ENCODE measurements around the gene ZFR. TPM values are rescaled to one million over a fixed set of nuclear protein-coding genes. Genes with fewer than 3 reads are reported as not detected.
"Not testable (repeated sequence)": the region's sequence is repeated elsewhere in the genome, so short reads cannot be mapped to it uniquely, and the experiment has no call there.

Gene ZFR
- total RNA-seq, 2 donors from 2014 or later = 65.7 to 66.0 TPM

- no peak overlapping the region for H3K4me3 ChIP-seq
- no peak for DNase-seq (ENCODE audit: low spot score)
- TF ChIP-seq CTCF (IDR thresholded peaks at IDR 0.05) = no peak
- no peaks in the 10 kb centered on the region for H3K27me3 ChIP-seq
- no peak overlapping the region for H3K27ac ChIP-seq
- peaks cover 0 to 20% of the 10 kb centered on the region in 2 donors for H3K4me1 ChIP-seq
- no peaks in the 10 kb centered on the region for H3K9me3 ChIP-seq
- H3K36me3 ChIP-seq = peaks cover 5% of the 10 kb centered on the region
These were observed 11.9 kb downstream of the ZFR start for GRCh38 chr5:32432633-32433032.

DNA sequence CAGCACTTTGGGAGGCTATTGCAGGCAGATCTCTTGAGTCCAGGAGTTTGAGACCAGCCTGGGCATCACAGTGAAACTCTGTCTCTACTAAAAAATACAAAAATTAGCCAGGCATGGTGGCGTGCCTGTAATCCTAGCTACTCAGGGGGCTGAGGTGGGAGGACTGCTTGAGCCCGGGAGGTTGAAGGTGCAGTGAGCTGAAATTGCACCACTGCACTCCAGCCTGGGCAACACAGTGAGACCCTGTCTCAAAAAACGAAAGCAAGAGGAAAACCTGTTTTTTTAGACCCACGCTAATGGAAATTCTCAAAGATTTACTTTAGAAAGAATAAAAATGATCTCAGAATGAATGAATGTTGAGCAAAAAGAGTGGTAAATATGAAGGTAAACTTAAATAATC is 13.7 kb downstream of the ZFR start:
- H3K36me3 ChIP-seq = peaks cover 13% of the 10 kb centered on the region
- not testable (repeated sequence) for H3K27me3 ChIP-seq; DNase-seq (ENCODE audit: low spot score); H3K4me3 ChIP-seq; H3K27ac ChIP-seq
- peaks cover 0 to 12% of the 10 kb centered on the region in 2 donors for H3K9me3 ChIP-seq
- H3K4me1 ChIP-seq = peaks cover 0 to 20% of the 10 kb centered on the region in 2 donors

- peaks cover 0 to 14% of the 10 kb centered on the region in 2 donors for H3K9me3 ChIP-seq
- DNase-seq (ENCODE audit: low spot score) = no peak
- H3K27ac ChIP-seq = no peak overlapping the region
- no peak for TF ChIP-seq CTCF (IDR thresholded peaks at IDR 0.05)
- H3K4me1 ChIP-seq = peaks cover 0 to 15% of the 10 kb centered on the region in 2 donors
- H3K27me3 ChIP-seq = no peaks in the 10 kb centered on the region
- H3K36me3 ChIP-seq = peaks cover 13% of the 10 kb centered on the region
- H3K4me3 ChIP-seq = no peak overlapping the region
These were observed 16.1 kb downstream of the ZFR start for GRCh38 chr5:32428426-32428825.

GRCh38 chr5:32426440-32427151 is 17.9 kb downstream of the ZFR start:
- no peak for DNase-seq (ENCODE audit: low spot score)
- peaks cover 13% of the 10 kb centered on the region for H3K36me3 ChIP-seq
- peaks cover 0 to 14% of the 10 kb centered on the region in 2 donors for H3K9me3 ChIP-seq
- TF ChIP-seq CTCF (IDR thresholded peaks at IDR 0.05) = no peak
- no peak overlapping the region for H3K27ac ChIP-seq
- H3K4me1 ChIP-seq = peaks cover 0 to 29% of the 10 kb centered on the region in 2 donors
- no peak overlapping the region for H3K4me3 ChIP-seq
- no peaks in the 10 kb centered on the region for H3K27me3 ChIP-seq

DNA sequence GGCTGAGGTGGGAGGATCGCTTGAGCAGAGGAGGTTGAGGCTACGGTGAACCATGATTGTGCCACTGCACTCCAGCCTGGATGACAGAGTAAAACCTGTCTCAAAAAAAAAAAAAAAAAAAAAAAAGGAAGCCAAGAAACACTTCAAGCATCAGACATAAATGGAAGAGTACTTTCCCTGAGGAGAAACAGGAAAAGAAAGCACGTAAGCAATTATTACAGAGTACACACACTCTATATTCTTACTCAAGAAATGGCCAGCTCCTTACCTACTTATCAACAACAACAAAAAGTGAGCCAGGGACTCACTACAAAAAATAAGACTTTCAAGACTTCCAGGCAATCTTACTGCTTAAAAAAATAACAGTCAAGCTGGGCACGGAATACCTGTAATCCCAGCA is 21.8 kb downstream of the ZFR start:
- peaks cover 0 to 14% of the 10 kb centered on the region in 2 donors for H3K9me3 ChIP-seq
- peaks cover 16% of the 10 kb centered on the region for H3K36me3 ChIP-seq
- no peak for TF ChIP-seq CTCF (IDR thresholded peaks at IDR 0.05)
- H3K27ac ChIP-seq = peak overlapping the region in 1 of 2 donors; percentile 9
- no peaks in the 10 kb centered on the region for H3K27me3 ChIP-seq
- peaks cover 0 to 46% of the 10 kb centered on the region in 2 donors for H3K4me1 ChIP-seq
- H3K4me3 ChIP-seq = no peak overlapping the region
- DNase-seq (ENCODE audit: low spot score) = no peak

DNA sequence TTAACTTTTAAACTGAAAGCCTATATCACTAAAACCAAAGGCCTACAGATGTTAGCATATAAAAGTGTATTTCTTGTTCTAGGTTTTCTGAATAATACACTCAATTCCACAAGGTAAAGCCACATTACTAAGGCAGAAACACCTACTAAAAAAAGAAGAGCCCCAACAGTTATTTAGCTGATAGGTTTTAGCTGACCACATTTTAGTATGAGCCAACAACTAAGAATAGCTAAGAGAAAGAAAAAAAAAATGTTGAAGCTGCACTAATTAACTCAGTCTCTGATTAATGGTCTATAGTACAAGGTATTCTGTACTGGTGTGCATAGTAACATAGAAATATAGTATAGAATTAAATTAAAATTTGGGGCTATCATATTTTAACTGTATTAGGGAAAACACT is 23.5 kb downstream of the ZFR start:
- H3K4me1 ChIP-seq = peaks cover 0 to 46% of the 10 kb centered on the region in 2 donors
- peaks cover 16% of the 10 kb centered on the region for H3K36me3 ChIP-seq
- no peak overlapping the region for H3K4me3 ChIP-seq
- DNase-seq (ENCODE audit: low spot score) = no peak
- peak overlapping the region in 1 of 2 donors; percentile 38 for H3K27ac ChIP-seq
- H3K27me3 ChIP-seq = no peaks in the 10 kb centered on the region
- H3K9me3 ChIP-seq = peaks cover 0 to 4% of the 10 kb centered on the region in 2 donors
- TF ChIP-seq CTCF (IDR thresholded peaks at IDR 0.05) = no peak
